K562 (cell line): ENCODE measurements around the gene ERC2. TPM values are rescaled to one million over a fixed set of nuclear protein-coding genes. Genes with fewer than 3 reads are reported as not detected.

Experiments
- ATAC-seq: fragments of 200-7000 bp; cut with Tn5 transposase; 3 replicates; pipeline ENCODE4 v1.9.1; 2020; ENCODE audit warnings: moderate library complexity
- BruUV-seq: library from RNA; stranded (reverse); fragments of 400-500 nt; replicated peaks from 2 replicates; lab custom pipeline; 2021; lab: Mats Ljungman, UMichigan
- CTCF ChIA-PET: fragments of 300-600 bp; formaldehyde crosslinking; extraction: SDS; loops from one replicate; lab custom pipeline; 2021; ENCODE audit warnings: low intra/inter-chr PET ratio; lab: Yijun Ruan, JAX
- POLR2A ChIA-PET: fragments of 300-600, 350-650 bp; sonication (Branson Sonifier 250); formaldehyde crosslinking; extraction: SDS; loops from one replicate; lab custom pipeline; 2021; ENCODE audit warnings: antibody characterized with exemption, inconsistent platforms; lab: Yijun Ruan, JAX
- DNase-seq, 4 experiments: peaks; one replicate each; pipeline versions ENCODE4 v3.0.0 to v3.0.0-alpha.2; 2011 to 2018; ENCODE audit warnings: low spot score in 3 of 4, mixed read lengths in 3 of 4; ENCODE audit errors: extremely low read depth in 1 of 4
- FAIRE-seq: peaks from 2 replicates; lab custom pipeline; 2011; peaks lifted over from hg19 to GRCh38; lab: Jason Lieb, UNC
- H2AFZ ChIP-seq: 2 replicates; pipeline ENCODE4 v1.6.0; 2011; ENCODE audit warnings: low read depth, low read length, control low read depth, inconsistent platforms
- H3K27ac ChIP-seq: fragments of 200-600 bp; 3 replicates; pipeline ENCODE4 v1.8.0; 2011; ENCODE audit warnings: low read depth, mild to moderate bottlenecking, control low read depth, inconsistent platforms, low read length, moderate library complexity, mixed read lengths; ENCODE audit errors: extremely low read depth
- H3K27me3 ChIP-seq, 2 experiments: fragments of 300-600 bp in 1 of 2; 2 replicates in 1 of 2; 3 replicates in 1 of 2; pipeline versions ENCODE4 v1.6.0 to v1.8.0; 2011; ENCODE audit warnings: inconsistent platforms in 2 of 2, low read length in 2 of 2, mild to moderate bottlenecking in 1 of 2, mixed read lengths in 1 of 2, moderate library complexity in 1 of 2; ENCODE audit not compliant: control insufficient read depth in 2 of 2, insufficient read depth in 2 of 2
- H3K36me3 ChIP-seq: fragments of 300-600 bp; 3 replicates; pipeline ENCODE4 v1.8.0; 2011; ENCODE audit warnings: mild to moderate bottlenecking, low read length, inconsistent platforms; ENCODE audit not compliant: control insufficient read depth, insufficient read depth
- H3K4me1 ChIP-seq, 2 experiments: fragments of 200-600 bp in 1 of 2; replicated peaks in 1 of 2; 2 replicates in 1 of 2; 3 replicates in 1 of 2; pipeline versions ENCODE4 v1.5.1 to v1.8.0; 2011; ENCODE audit warnings: inconsistent platforms in 2 of 2, low read length in 2 of 2, mild to moderate bottlenecking in 1 of 2, mixed read lengths in 1 of 2, moderate library complexity in 1 of 2; ENCODE audit not compliant: control insufficient read depth in 2 of 2, insufficient read depth in 2 of 2
- H3K4me2 ChIP-seq: 2 replicates; pipeline ENCODE4 v1.6.1; 2011; ENCODE audit warnings: low read length, control low read depth, inconsistent platforms, mixed read lengths; ENCODE audit not compliant: insufficient read depth
- H3K4me3 ChIP-seq: fragments of 200-600 bp; sonication (generic), shearing (Covaris generic); 2 replicates; pipeline ENCODE4 v1.5.1; 2016; ENCODE audit warnings: control low read depth, inconsistent platforms
- H3K79me2 ChIP-seq: fragments of 200-600 bp; 3 replicates; pipeline ENCODE4 v1.8.0; 2011; ENCODE audit warnings: low read length, inconsistent platforms; ENCODE audit not compliant: control insufficient read depth, insufficient read depth
- H3K9ac ChIP-seq, 2 experiments: 2 replicates each; pipeline versions ENCODE4 v1.6.0 to v1.6.1; 2011; ENCODE audit warnings: low read depth in 2 of 2, low read length in 2 of 2, control low read depth in 1 of 2, inconsistent platforms in 1 of 2, mild to moderate bottlenecking in 1 of 2, mixed read lengths in 1 of 2; ENCODE audit not compliant: insufficient read depth in 1 of 2
- H3K9me1 ChIP-seq: one replicate; pipeline ENCODE4 v1.6.0; 2011; ENCODE audit warnings: inconsistent platforms, mild to moderate bottlenecking, low read length, moderate library complexity; ENCODE audit not compliant: control insufficient read depth, insufficient read depth
- H3K9me3 ChIP-seq: replicated peaks from 2 replicates; pipeline ENCODE4 v1.5.1; 2011; ENCODE audit warnings: low read depth, low read length, inconsistent platforms; ENCODE audit not compliant: control insufficient read depth, insufficient read depth
- H4K20me1 ChIP-seq: replicated peaks from 2 replicates; pipeline ENCODE4 v1.6.1; 2011; ENCODE audit warnings: low read length, inconsistent platforms, mixed read lengths; ENCODE audit not compliant: control insufficient read depth, insufficient read depth
- GTF2B ChIP-seq: IDR thresholded peaks from 2 replicates; pipeline ENCODE4 v1.6.1; 2011; ENCODE audit not compliant: insufficient read length; ENCODE audit errors: extremely low read depth
- GTF2E2 ChIP-seq: fragments of 200-800 bp; sonication (Bioruptor generic); IDR thresholded peaks from 2 replicates; pipeline ENCODE4 v1.6.1; 2016; ENCODE audit warnings: missing genetic modification characterization, missing compliant biosample characterization
- KDM5B ChIP-seq: fragments of 200-600 bp; sonication (generic); IDR thresholded peaks from 2 replicates; pipeline ENCODE4 v1.6.1; 2012; ENCODE audit warnings: low read depth, mild to moderate bottlenecking, moderate library complexity, low read length, control low read depth, inconsistent platforms; ENCODE audit not compliant: insufficient replicate concordance
- LCOR ChIP-seq: sonication (generic); formaldehyde crosslinking; IDR thresholded peaks from 2 replicates; pipeline ENCODE4 v1.8.0; 2022; ENCODE audit warnings: mild to moderate bottlenecking, missing genetic modification reagents
- ZBTB11 ChIP-seq, 3 experiments: fragments of 200-800 bp in 1 of 3; fragments of 250-450 bp in 1 of 3; fragments of 450-650 bp in 1 of 3; sonication (Bioruptor Pico) in 1 of 3; sonication (Bioruptor generic) in 1 of 3; formaldehyde crosslinking in 1 of 3; IDR thresholded peaks; 2 replicates each; pipeline versions ENCODE4 v1.6.1 to v1.8.0; 2016 to 2022; ENCODE audit warnings: mild to moderate bottlenecking in 2 of 3, missing genetic modification characterization in 2 of 3, missing compliant biosample characterization in 1 of 3, moderate library complexity in 1 of 3
- ZC3H11A ChIP-seq: IDR thresholded peaks from 2 replicates; pipeline ENCODE4 v1.6.1; 2012; ENCODE audit warnings: low read depth, low read length, improper control_type of control experiment
- ZNF407 ChIP-seq: fragments of 450-650 bp; IDR thresholded peaks from 2 replicates; pipeline ENCODE4 v1.6.1; 2016; ENCODE audit warnings: low read depth
- WGBS: fragments of 100-300 bp; shearing (Covaris generic); methylation state at CpG from one replicate; pipeline ENCODE4 v1.1.6; 2016; ENCODE audit warnings: low coverage, mixed read lengths; ENCODE audit not compliant: insufficient coverage; ENCODE audit errors: missing lambda C conversion rate; 5-methylcytosine and 5-hydroxymethylcytosine counted together
- in situ Hi-C: fragments of 300-500 bp; cut with MboI; formaldehyde crosslinking; loops from 4 replicates; pipeline ENCODE4 v1.15.0; 2018; ENCODE audit warnings: inconsistent platforms, mixed read lengths
- intact Hi-C: fragments of 100-400 bp; cut with micrococcal nuclease; formaldehyde crosslinking; loops from 2 replicates; pipeline ENCODE4 v1.14.2; 2022
- polyA plus RNA-seq, 8 experiments: library from polyadenylated mRNA; depleted of rRNA in 4 of 8; stranded (reverse) in 5 of 8; unstranded in 3 of 8; fragments of >200 nt; fragmentation: Nextera tagmentation in 2 of 8; fragmentation: Illumina TruSeq in 1 of 8; extraction: Ambion mirVana in 2 of 8; extraction: Trizol in 1 of 8; gene quantifications; 2 replicates each; pipeline versions ENCODE4 v1.2.1 to v1.2.3, GENCODE V29; 2011 to 2014; ENCODE audit warnings: inconsistent platforms in 1 of 8, missing spikeins in 1 of 8
- total RNA-seq, 7 experiments: library from RNA; depleted of rRNA in 6 of 7; stranded (reverse); fragments of >200 nt in 6 of 7; fragmentation: Illumina TruSeq in 2 of 7; extraction: Trizol in 2 of 7; gene quantifications; 2 replicates each; pipeline versions ENCODE4 v1.2.1 to v1.2.3, GENCODE V29; 2011 to 2021; ENCODE audit warnings: low replicate concordance in 1 of 7

Gene ERC2
- total and polyA plus RNA-seq, 9 of the 15 experiments (the other 6 are each of a cell fraction or from before 2014, with no cell fraction given) = 0.04 to 0.18 (median 0.07) TPM; not detected in 2

GRCh38 chr3:55631766-55632331 lies 836.4 kb downstream of the ERC2 start:
- no peaks in the 10 kb centered on the region; a peak in 2 of 5 replicates for H3K27me3 ChIP-seq
- no peak overlapping the region for H3K27ac ChIP-seq
- no peaks in the 10 kb centered on the region for H3K4me1 ChIP-seq
- no peaks in the 10 kb centered on the region for H3K36me3 ChIP-seq
- ATAC-seq (no peak), DNase-seq (no peak), FAIRE-seq (no peak)
- H3K79me2 ChIP-seq = no peaks in the 10 kb centered on the region
- H2AFZ ChIP-seq = no peak overlapping the region
- intact Hi-C loops = no loop called here
- no TSS peak for BruUV-seq
- POLR2A ChIA-PET = interaction anchor here (0.7 kb wide), 1 partner anchor 28 kb away, joined by 3 read pairs; no protein-coding TSS in a partner anchor
- H3K4me2 ChIP-seq = no peak overlapping the region
- CTCF ChIA-PET = no interaction called here
- in situ Hi-C loops = no loop called here
- H3K9me3 ChIP-seq = no peaks in the 10 kb centered on the region
- 13% methylated on average over 1 of the region's 1 CpG for WGBS
- no peaks in the 10 kb centered on the region for H4K20me1 ChIP-seq
- H3K9ac ChIP-seq = no peak overlapping the region
- no peak overlapping the region for H3K4me3 ChIP-seq
- H3K9me1 ChIP-seq = no peaks in the 10 kb centered on the region
- TF ChIP-seq ZNF407 = no peak
- no peak for TF ChIP-seq KDM5B
- TF ChIP-seq ZC3H11A = no peak
- TF ChIP-seq ZBTB11 (CRISPR knock-in tag; IDR thresholded peaks at IDR 0.05) = no peak
- TF ChIP-seq GTF2E2 (tag) = no peak
- no peak for TF ChIP-seq GTF2B
- TF ChIP-seq LCOR (CRISPR knock-in tag) = no peak
